Thyroid gland (tissue), 4 donors: ENCODE data around the gene NOC4L.

Experiments used
- POLR2A ChIP-seq, 2 donors: fragments of 450-650 bp; IDR thresholded peaks; one replicate each; pipeline ENCODE4 v1.6.1; 2017; ENCODE audit warnings: antibody characterized with exemption in 2 of 2, mild to moderate bottlenecking in 2 of 2, moderate library complexity in 1 of 2
- TF ChIP-seq, protein P1 (sequence below), 6 experiments: fragments of 200-600 bp in 3 of 6; fragments of 450-650 bp in 3 of 6; sonication (generic) in 3 of 6; IDR thresholded peaks; one replicate each; pipeline ENCODE4 v1.5.1; 2016 to 2019; ENCODE audit warnings: antibody characterized with exemption in 6 of 6, mild to moderate bottlenecking in 2 of 6, inconsistent platforms in 1 of 6, moderate library complexity in 1 of 6

DNA sequence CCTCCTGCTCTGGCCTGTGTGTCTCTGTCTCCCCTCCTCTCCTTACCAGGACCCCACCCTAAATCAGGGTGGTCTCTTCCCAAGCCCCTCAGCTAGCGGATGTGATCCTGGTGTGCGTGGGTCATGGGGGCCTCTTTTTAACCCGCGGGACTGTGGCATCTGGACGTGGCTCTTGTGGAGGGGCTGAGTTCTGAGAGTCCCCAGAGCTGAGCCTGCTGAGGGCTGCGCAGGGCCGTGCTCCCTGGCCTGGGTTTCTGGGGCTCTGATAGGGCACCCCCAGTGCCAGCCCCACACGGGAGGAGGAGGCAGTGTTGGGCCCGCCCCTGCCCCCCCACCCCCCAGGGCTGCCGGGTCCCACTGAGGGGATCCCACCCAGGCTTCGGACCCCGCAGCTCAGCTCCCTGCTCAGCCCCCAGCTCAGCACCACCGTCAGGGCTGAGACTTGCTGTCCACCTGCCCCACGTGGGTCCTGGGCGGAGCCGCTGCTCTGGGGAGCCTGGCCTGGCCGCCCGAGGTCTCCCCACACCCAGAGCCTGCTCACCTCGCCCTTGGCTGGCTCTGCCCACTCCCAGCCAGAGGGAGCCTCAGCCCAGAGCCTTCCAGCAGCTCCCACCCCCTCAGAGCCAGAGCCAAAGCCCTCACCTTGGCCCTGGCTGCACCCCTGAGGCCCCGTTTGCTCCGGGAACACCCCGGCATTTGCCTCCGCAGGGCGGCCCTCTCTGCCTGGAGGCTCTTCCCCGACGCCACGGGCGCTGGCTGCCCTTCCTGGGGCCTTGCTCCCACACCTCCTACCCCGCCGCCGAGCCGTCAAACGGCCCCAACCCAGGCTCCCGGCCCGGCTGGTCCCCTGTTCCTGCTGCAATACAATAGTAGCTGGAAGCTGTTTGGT lies 31.5 kb downstream of the NOC4L start:
- TF ChIP-seq, protein P1, sequence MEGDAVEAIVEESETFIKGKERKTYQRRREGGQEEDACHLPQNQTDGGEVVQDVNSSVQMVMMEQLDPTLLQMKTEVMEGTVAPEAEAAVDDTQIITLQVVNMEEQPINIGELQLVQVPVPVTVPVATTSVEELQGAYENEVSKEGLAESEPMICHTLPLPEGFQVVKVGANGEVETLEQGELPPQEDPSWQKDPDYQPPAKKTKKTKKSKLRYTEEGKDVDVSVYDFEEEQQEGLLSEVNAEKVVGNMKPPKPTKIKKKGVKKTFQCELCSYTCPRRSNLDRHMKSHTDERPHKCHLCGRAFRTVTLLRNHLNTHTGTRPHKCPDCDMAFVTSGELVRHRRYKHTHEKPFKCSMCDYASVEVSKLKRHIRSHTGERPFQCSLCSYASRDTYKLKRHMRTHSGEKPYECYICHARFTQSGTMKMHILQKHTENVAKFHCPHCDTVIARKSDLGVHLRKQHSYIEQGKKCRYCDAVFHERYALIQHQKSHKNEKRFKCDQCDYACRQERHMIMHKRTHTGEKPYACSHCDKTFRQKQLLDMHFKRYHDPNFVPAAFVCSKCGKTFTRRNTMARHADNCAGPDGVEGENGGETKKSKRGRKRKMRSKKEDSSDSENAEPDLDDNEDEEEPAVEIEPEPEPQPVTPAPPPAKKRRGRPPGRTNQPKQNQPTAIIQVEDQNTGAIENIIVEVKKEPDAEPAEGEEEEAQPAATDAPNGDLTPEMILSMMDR (IDR thresholded peaks at IDR 0.05) = no peak
- TF ChIP-seq POLR2A (IDR thresholded peaks at IDR 0.05) = no peak
